Osteocyte (in vitro differentiated cells): ENCODE measurements around the gene REL. TPM values are rescaled to one million over a fixed set of nuclear protein-coding genes. Genes with fewer than 3 reads are reported as not detected.

ENCODE experiments used
- DNase-seq: peaks from one replicate; pipeline ENCODE4 v3.0.0; 2021; ENCODE audit warnings: mixed read lengths; ENCODE audit not compliant: unreplicated experiment; ENCODE audit errors: extremely low spot score
- H3K27ac Mint-ChIP-seq: one replicate; pipeline ENCODE4 v1.8.0; 2021; ENCODE audit warnings: mild to moderate bottlenecking, mixed read lengths; ENCODE audit not compliant: unreplicated experiment
- H3K27me3 Mint-ChIP-seq: one replicate; pipeline ENCODE4 v1.8.0; 2021; ENCODE audit warnings: mixed read lengths; ENCODE audit not compliant: unreplicated experiment
- H3K36me3 Mint-ChIP-seq: one replicate; pipeline ENCODE4 v1.8.0; 2021; ENCODE audit warnings: mixed read lengths; ENCODE audit not compliant: unreplicated experiment
- H3K4me1 Mint-ChIP-seq: one replicate; pipeline ENCODE4 v1.8.0; 2021; ENCODE audit warnings: mixed read lengths; ENCODE audit not compliant: unreplicated experiment
- H3K4me3 Mint-ChIP-seq: one replicate; pipeline ENCODE4 v1.8.0; 2021; ENCODE audit warnings: mild to moderate bottlenecking, moderate library complexity, mixed read lengths; ENCODE audit not compliant: unreplicated experiment
- H3K9me3 Mint-ChIP-seq: one replicate; pipeline ENCODE4 v1.8.0; 2021; ENCODE audit warnings: mixed read lengths; ENCODE audit not compliant: unreplicated experiment
- CTCF ChIP-seq: fragments of 200-600 bp; sonication (generic); IDR thresholded peaks from 2 replicates; pipeline ENCODE4 v1.5.0; 2021; ENCODE audit warnings: antibody characterized with exemption, mild to moderate bottlenecking, moderate library complexity
- total RNA-seq: library from RNA; stranded (reverse); gene quantifications from 2 replicates; pipeline ENCODE4 v1.2.1, GENCODE V29; 2021

The REL gene
- total RNA-seq, 1 donor from 2014 or later = 7.1 TPM

DNA sequence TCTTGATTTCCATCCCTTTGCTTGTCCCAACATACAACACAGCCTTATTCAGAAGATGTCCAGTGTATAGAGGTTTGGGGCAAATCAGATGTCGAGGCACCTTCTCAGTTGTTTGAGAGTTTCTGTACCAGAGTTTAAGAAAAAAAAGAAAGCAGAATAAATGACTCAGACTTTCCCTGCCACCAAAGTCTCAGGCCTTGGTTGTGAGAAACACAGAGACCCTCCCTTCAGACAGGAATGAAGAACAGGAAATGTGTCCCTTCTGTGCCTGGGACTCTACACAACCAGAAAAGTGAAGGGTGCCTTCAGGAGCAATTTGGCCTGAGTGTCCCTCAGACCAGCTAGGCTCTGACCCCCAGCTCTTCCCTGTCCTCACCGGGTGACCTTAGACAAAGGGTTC is 37.3 kb upstream of the REL start:
- no peak for DNase-seq

DNA sequence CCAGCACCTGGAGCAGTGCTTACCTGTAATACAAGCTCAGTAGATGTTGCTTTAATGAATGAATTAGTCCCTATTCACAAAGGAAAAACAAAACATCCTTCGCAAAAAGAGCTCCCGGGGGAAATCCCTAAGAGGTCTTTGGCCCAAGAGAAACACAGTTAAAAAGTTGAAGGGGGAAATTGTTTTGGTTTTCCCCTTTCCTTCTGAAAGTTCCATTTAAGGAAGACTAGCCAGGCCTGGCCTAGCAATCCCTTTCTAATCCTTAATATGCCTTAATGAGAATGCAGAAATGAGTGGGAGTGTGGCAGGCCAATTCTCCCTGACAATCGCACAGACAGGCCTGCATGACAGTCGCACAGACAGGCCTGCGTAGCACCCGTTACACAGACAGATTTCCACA is 33.5 kb upstream of the REL start:
- Mint-ChIP-seq H3K36me3 (no peaks in the 10 kb centered on the region), H3K4me3 (no peak overlapping the region), H3K4me1 (no peaks in the 10 kb centered on the region), H3K27ac (no peak overlapping the region), H3K9me3 (no peaks in the 10 kb centered on the region), H3K27me3 (peaks cover 18% of the 10 kb centered on the region)
- DNase-seq = no peak
- TF ChIP-seq CTCF = no peak

More for the DNA sequence above, 37.3 kb upstream of the REL start:
- no peaks in the 10 kb centered on the region for H3K36me3 Mint-ChIP-seq
- H3K27ac Mint-ChIP-seq = no peak overlapping the region
- no peak overlapping the region for H3K4me3 Mint-ChIP-seq
- peaks cover 11% of the 10 kb centered on the region for H3K27me3 Mint-ChIP-seq
- no peak for TF ChIP-seq CTCF
- no peaks in the 10 kb centered on the region for H3K9me3 Mint-ChIP-seq
- no peaks in the 10 kb centered on the region for H3K4me1 Mint-ChIP-seq

DNA sequence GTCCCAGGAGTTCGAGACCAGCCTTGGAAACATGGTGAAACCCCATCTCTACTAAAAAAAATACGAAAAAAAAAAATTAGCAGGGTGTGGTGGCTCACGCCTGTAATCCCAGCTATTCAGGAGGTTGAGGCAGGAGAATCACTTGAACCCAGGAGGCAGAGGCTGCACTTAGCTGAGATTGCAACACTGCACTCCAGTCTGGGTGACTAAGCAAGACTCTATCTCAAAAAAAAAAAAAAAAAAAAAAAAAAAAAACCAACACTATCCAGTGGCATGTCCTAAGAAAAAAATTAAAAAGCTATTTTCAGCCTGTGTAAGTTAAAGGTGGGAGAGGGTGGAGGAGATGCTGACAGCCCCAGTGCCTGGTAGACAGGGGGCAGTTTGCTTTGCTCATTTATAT is 32.2 kb upstream of the REL start:
- no peak overlapping the region for H3K4me3 Mint-ChIP-seq
- no peak for DNase-seq
- no peaks in the 10 kb centered on the region for H3K4me1 Mint-ChIP-seq
- no peak for TF ChIP-seq CTCF
- H3K36me3 Mint-ChIP-seq = no peaks in the 10 kb centered on the region
- H3K9me3 Mint-ChIP-seq = no peaks in the 10 kb centered on the region
- H3K27ac Mint-ChIP-seq = no peak overlapping the region
- H3K27me3 Mint-ChIP-seq = peaks cover 15% of the 10 kb centered on the region

DNA sequence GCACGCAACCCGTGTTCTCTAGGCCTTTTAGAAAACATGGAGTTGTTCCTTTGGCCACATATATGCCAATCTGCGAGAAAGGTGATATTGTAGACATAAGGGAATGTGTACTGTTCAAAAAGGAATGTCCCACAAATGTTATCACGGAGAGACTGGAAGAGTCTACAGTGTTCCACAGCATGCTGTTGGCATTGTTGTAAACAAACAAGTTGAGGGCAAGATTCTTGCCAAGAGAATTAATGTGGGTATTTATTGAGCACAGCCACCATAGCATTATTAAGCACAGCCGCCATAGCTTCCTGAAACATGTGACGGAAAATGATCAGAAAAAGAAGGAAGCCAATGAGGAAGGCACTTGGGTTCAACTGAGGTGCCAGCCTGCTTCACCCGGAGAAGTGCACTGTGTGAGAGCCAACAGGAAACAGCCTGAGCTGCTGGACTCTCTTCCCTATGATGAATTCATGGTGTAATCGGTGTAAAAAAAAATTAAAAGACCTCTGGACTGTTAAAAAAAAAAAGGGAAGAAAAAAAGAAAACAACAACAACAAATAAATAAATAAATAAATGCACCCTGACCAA is 29.0 kb upstream of the REL start:
- TF ChIP-seq CTCF = no peak
- H3K4me3 Mint-ChIP-seq = no peak overlapping the region
- peaks cover 15% of the 10 kb centered on the region for H3K27me3 Mint-ChIP-seq
- H3K9me3 Mint-ChIP-seq = no peaks in the 10 kb centered on the region
- DNase-seq = no peak
- no peaks in the 10 kb centered on the region for H3K4me1 Mint-ChIP-seq
- H3K36me3 Mint-ChIP-seq = no peaks in the 10 kb centered on the region
- H3K27ac Mint-ChIP-seq = no peak overlapping the region

- Mint-ChIP-seq H3K9me3 (no peaks in the 10 kb centered on the region), H3K36me3 (no peaks in the 10 kb centered on the region), H3K4me3 (no peak overlapping the region), H3K27me3 (peaks cover 15% of the 10 kb centered on the region), H3K27ac (no peak overlapping the region), H3K4me1 (no peaks in the 10 kb centered on the region)
- no peak for DNase-seq
- no peak for TF ChIP-seq CTCF
Measured at GRCh38 chr2:60853531-60853930, 27.8 kb upstream of the REL start.
